ENCODE measurements around the gene H2BK1. TPM values are rescaled to one million over a fixed set of nuclear protein-coding genes. Genes with fewer than 3 reads are reported as not detected.

The H2BK1 gene
- polyA plus RNA-seq, 1 experiment = not detected

GRCh38 chr7:151168003-151168786 lies 42.1 kb downstream of the H2BK1 start:
- Histone ChIP-seq H3K27ac (ENCODE audit: low read depth, low read length) (no peak overlapping the region), H3K4me3 (ENCODE audit: low read depth, low read length) (no peak overlapping the region), H3K9me3 (ENCODE audit: control insufficient read depth, insufficient read depth, low read length) (peaks cover 5% of the 10 kb centered on the region; the same call in 1 of the 2 replicates), H3K27me3 (ENCODE audit: control insufficient read depth, insufficient read depth, low read length) (peaks cover 59% of the 10 kb centered on the region)
- no peak for DNase-seq (ENCODE audit: low read depth, low spot score)
- CTCF ChIA-PET = interaction anchor here (0.6 to 1.2 kb wide), 8 partner anchors 14 to 146 kb away, joined by 3 to 10 read pairs (median 4); no protein-coding TSS in a partner anchor
- TF ChIP-seq CTCF (IDR thresholded peaks at IDR 0.05; ENCODE audit: low read depth, low read length) = peak; percentile 44
- POLR2A ChIA-PET = no interaction called here

GRCh38 chr7:151167197-151167961 lies 42.9 kb downstream of the H2BK1 start, which contains the start of gene GBX1:
Gene GBX1 (minus strand): TSS chr7:151167694. CDS start chr7:151167548, 146 bp downstream.
- Histone ChIP-seq H3K27ac (ENCODE audit: low read depth, low read length) (no peak within 1 kb of the TSS), H3K4me3 (ENCODE audit: low read depth, low read length) (peak within 1 kb of the TSS; percentile 17; the same call in 1 of the 2 replicates), H3K9me3 (ENCODE audit: control insufficient read depth, insufficient read depth, low read length) (no peaks in the 10 kb centered on the region; the same call in 1 of the 2 replicates), H3K27me3 (ENCODE audit: control insufficient read depth, insufficient read depth, low read length) (peaks cover 65% of the 10 kb centered on the region)
- TF ChIP-seq CTCF (IDR thresholded peaks at IDR 0.05; ENCODE audit: low read depth, low read length) = no peak
- no peak for DNase-seq (ENCODE audit: low read depth, low spot score)
- CTCF ChIA-PET = interaction anchor here (0.6 to 1.2 kb wide), 6 partner anchors 14 to 145 kb away, joined by 3 to 10 read pairs (median 4); no protein-coding TSS in a partner anchor
- POLR2A ChIA-PET = no interaction called here

DNA sequence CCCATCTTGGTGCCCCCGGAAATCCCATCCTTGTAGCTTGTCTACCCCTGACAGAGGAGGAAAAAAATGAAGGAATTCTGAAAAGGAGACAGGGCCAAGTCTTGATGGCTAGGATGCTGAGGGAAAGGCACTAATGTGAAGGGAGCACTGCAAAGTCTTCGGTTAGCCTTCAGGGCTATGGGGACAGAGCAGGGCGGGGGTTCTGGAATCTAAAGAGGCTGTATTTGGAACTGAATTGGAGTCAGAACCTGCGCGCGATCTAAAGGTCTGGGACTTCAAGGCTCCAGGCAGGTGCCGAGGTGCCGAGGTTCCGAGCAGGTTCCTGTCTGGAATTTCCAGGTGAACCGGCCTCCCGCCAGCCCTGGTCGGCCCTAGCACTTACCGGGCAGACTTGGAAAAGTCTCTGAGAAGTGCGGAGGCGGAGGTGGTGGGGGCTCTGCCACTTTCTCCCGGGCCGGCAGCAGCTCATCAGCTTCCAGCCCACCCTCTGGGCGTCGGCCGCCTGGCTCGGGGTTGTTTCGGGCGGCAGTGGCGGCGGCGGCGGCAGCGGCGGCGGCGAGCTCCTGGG lies 43.6 kb downstream of the H2BK1 start:
- peaks cover 66% of the 10 kb centered on the region for H3K27me3 ChIP-seq (ENCODE audit: control insufficient read depth, insufficient read depth, low read length)
- H3K27ac ChIP-seq (ENCODE audit: low read depth, low read length) = no peak overlapping the region
- TF ChIP-seq CTCF (IDR thresholded peaks at IDR 0.05; ENCODE audit: low read depth, low read length) = no peak
- ChIA-PET POLR2A (no interaction called here), CTCF (interaction anchor here (0.9 kb wide), 1 partner anchor 56 kb away, joined by 3 read pairs; no protein-coding TSS in a partner anchor)
- DNase-seq (ENCODE audit: low read depth, low spot score) = no peak
- no peaks in the 10 kb centered on the region; the same call in 1 of the 2 replicates for H3K9me3 ChIP-seq (ENCODE audit: control insufficient read depth, insufficient read depth, low read length)
- H3K4me3 ChIP-seq (ENCODE audit: low read depth, low read length) = no peak overlapping the region

GRCh38 chr7:151161757-151162156 lies 48.5 kb downstream of the H2BK1 start:
- H3K9me3 ChIP-seq (ENCODE audit: control insufficient read depth, insufficient read depth, low read length) = no peaks in the 10 kb centered on the region; the same call in 1 of the 2 replicates
- peaks cover 70% of the 10 kb centered on the region for H3K27me3 ChIP-seq (ENCODE audit: control insufficient read depth, insufficient read depth, low read length)

More at GRCh38 chr7:151161757-151162156, 48.5 kb downstream of the H2BK1 start:
- H3K4me3 ChIP-seq (ENCODE audit: low read depth, low read length) = no peak overlapping the region
- POLR2A ChIA-PET = no interaction called here
- no peak overlapping the region for H3K27ac ChIP-seq (ENCODE audit: low read depth, low read length)
- CTCF ChIA-PET = interaction anchor here (1.3 to 2.1 kb wide), 2 partner anchors 8 to 10 kb away, joined by 5 to 21 read pairs; no protein-coding TSS in a partner anchor
- TF ChIP-seq CTCF (IDR thresholded peaks at IDR 0.05; ENCODE audit: low read depth, low read length) = no peak
- no peak for DNase-seq (ENCODE audit: low read depth, low spot score)

Other genes starting within 250 kb of the H2BK1 start
- gene KCNH2, start 232.2 kb downstream of the H2BK1 start, polyA plus RNA-seq (2011; rRNA removed) = 1.3 and 2.0 TPM in 2 replicates
- 0.60 and 1.5 TPM in 2 replicates for gene NOS3, start 219.5 kb downstream of the H2BK1 start, polyA plus RNA-seq (2011; rRNA removed)
- 0.02 and 0.06 TPM in 2 replicates for gene ATG9B, start 186.0 kb downstream of the H2BK1 start, polyA plus RNA-seq (2011; rRNA removed)
- gene ABCB8, start 182.0 kb downstream of the H2BK1 start, polyA plus RNA-seq (2011; rRNA removed) = 10.7 and 13.7 TPM in 2 replicates
- 0.07 and 0.11 TPM in 2 replicates for gene ASIC3, start 162.0 kb downstream of the H2BK1 start, polyA plus RNA-seq (2011; rRNA removed)
- 23.8 and 27.2 TPM in 2 replicates for gene CDK5, start 152.6 kb downstream of the H2BK1 start, polyA plus RNA-seq (2011; rRNA removed)
- gene SLC4A2, start 150.9 kb downstream of the H2BK1 start, polyA plus RNA-seq (2011; rRNA removed) = 40.5 and 41.0 TPM in 2 replicates
- gene FASTK, start 129.7 kb downstream of the H2BK1 start, polyA plus RNA-seq (2011; rRNA removed) = 44.1 and 59.9 TPM in 2 replicates
- 9.7 and 11.3 TPM in 2 replicates for gene TMUB1, start 127.0 kb downstream of the H2BK1 start, polyA plus RNA-seq (2011; rRNA removed)
- gene AGAP3, start 124.0 kb downstream of the H2BK1 start, polyA plus RNA-seq (2011; rRNA removed) = 41.6 and 44.6 TPM in 2 replicates
- gene GBX1, start 42.8 kb downstream of the H2BK1 start, polyA plus RNA-seq (2011; rRNA removed) = not detected in 2 replicates
- not detected in 2 replicates for gene ASB10, start 23.2 kb downstream of the H2BK1 start, polyA plus RNA-seq (2011; rRNA removed)
- 31.0 and 39.0 TPM in 2 replicates for gene ABCF2, start 16.7 kb upstream of the H2BK1 start, polyA plus RNA-seq (2011; rRNA removed)
- 32.9 and 42.2 TPM in 2 replicates for gene CHPF2, start 22.0 kb upstream of the H2BK1 start, polyA plus RNA-seq (2011; rRNA removed)
- 39.2 and 47.7 TPM in 2 replicates for gene SMARCD3, start 38.2 kb upstream of the H2BK1 start, polyA plus RNA-seq (2011; rRNA removed)
- 42.7 and 64.1 TPM in 2 replicates for gene NUB1, start 131.3 kb upstream of the H2BK1 start, polyA plus RNA-seq (2011; rRNA removed)
- 0.15 and 0.17 TPM in 2 replicates for gene WDR86, start 199.6 kb upstream of the H2BK1 start, polyA plus RNA-seq (2011; rRNA removed)
- gene CRYGN, start 229.7 kb upstream of the H2BK1 start, polyA plus RNA-seq (2011; rRNA removed) = not detected in 2 replicates